Panc1 (cell line): ENCODE results near the gene FAM98B. TPM values are rescaled to one million over a fixed set of nuclear protein-coding genes. Genes with fewer than 3 reads are reported as not detected.

Source experiments
- ATAC-seq: fragments of 200-7000 bp; cut with Tn5 transposase; 2 replicates; pipeline ENCODE4 v1.9.1; 2020; ENCODE audit warnings: mild to moderate bottlenecking, moderate library complexity
- BruUV-seq: library from RNA; stranded (reverse); fragments of 400-500 nt; replicated peaks from 2 replicates; lab custom pipeline; 2021; lab: Mats Ljungman, UMichigan
- CTCF ChIA-PET: fragments of 300-600 bp; sonication (Branson Sonifier 250); formaldehyde crosslinking; loops from one replicate; lab custom pipeline; 2022; ENCODE audit warnings: antibody characterized with exemption; lab: Charles Lee
- POLR2A ChIA-PET: fragments of 300-600 bp; sonication (Branson Sonifier 250); formaldehyde crosslinking; loops from one replicate; lab custom pipeline; 2022; ENCODE audit warnings: antibody characterized with exemption; lab: Charles Lee
- DNase-seq: peaks from one replicate; pipeline ENCODE4 v3.0.0-alpha.2; 2010; ENCODE audit warnings: low read depth, low spot score
- H3K27ac ChIP-seq: 2 replicates; pipeline ENCODE4 v1.5.1; 2011; ENCODE audit warnings: mild to moderate bottlenecking, low read length, inconsistent platforms
- H3K27me3 ChIP-seq: fragments of 200-500 bp; sonication (Bioruptor generic); 2 replicates; pipeline ENCODE4 v1.6.0; 2014; ENCODE audit warnings: low read length, inconsistent platforms; ENCODE audit not compliant: control insufficient read depth, insufficient read depth
- H3K36me3 ChIP-seq: fragments of 200-500 bp; sonication (Bioruptor generic); 2 replicates; pipeline ENCODE4 v1.5.1; 2014; ENCODE audit warnings: inconsistent platforms, mild to moderate bottlenecking, low read length, moderate library complexity; ENCODE audit not compliant: control insufficient read depth, insufficient read depth
- H3K4me1 ChIP-seq: 2 replicates; pipeline ENCODE4 v1.5.1; 2011; ENCODE audit warnings: inconsistent platforms, mild to moderate bottlenecking, low read length, moderate library complexity; ENCODE audit not compliant: control insufficient read depth, insufficient read depth
- H3K4me3 ChIP-seq, 2 experiments: 2 replicates each; pipeline ENCODE4 v1.5.1; 2011 to 2012; ENCODE audit warnings: low read depth in 2 of 2, low read length in 2 of 2, mild to moderate bottlenecking in 2 of 2, inconsistent platforms in 1 of 2, moderate library complexity in 1 of 2
- H3K9me3 ChIP-seq: fragments of 200-500 bp; sonication (Bioruptor generic); 2 replicates; pipeline ENCODE4 v1.5.1; 2014; ENCODE audit warnings: low read depth, mild to moderate bottlenecking, inconsistent platforms, low read length, moderate library complexity; ENCODE audit not compliant: control insufficient read depth, insufficient read depth
- CTCF ChIP-seq: fragments of 450-650 bp; IDR thresholded peaks from 2 replicates; pipeline ENCODE4 v1.5.1; 2017; ENCODE audit warnings: mild to moderate bottlenecking
- POLR2AphosphoS5 ChIP-seq: IDR thresholded peaks from 2 replicates; pipeline ENCODE4 v1.6.1; 2012; ENCODE audit warnings: mild to moderate bottlenecking, low read depth, low read length, moderate library complexity
- REST ChIP-seq, 2 experiments: IDR thresholded peaks; 2 replicates each; pipeline ENCODE4 v1.6.1; 2011 to 2012; ENCODE audit warnings: low read depth in 2 of 2, control low read depth in 1 of 2, low read length in 1 of 2, mild to moderate bottlenecking in 1 of 2, moderate library complexity in 1 of 2; ENCODE audit not compliant: insufficient read depth in 1 of 2
- SIN3A ChIP-seq: IDR thresholded peaks from 2 replicates; pipeline ENCODE4 v1.6.1; 2012; ENCODE audit warnings: low read depth, mild to moderate bottlenecking, low read length, moderate library complexity, borderline replicate concordance; ENCODE audit not compliant: insufficient read depth
- TCF7L2 ChIP-seq: IDR thresholded peaks from 2 replicates; pipeline ENCODE4 v1.6.1; 2011; ENCODE audit warnings: mild to moderate bottlenecking, low read depth, low read length, inconsistent platforms
- in situ Hi-C: cut with HindIII; loops from 2 replicates; pipeline ENCODE4 v1.10.0; 2016; ENCODE audit warnings: low sequenced_read_pairs, low pct_unique_long_range_greater_than_20kb
- intact Hi-C: fragments of 100-400 bp; cut with micrococcal nuclease; formaldehyde crosslinking; loops from one replicate; pipeline ENCODE4 v1.10.0; 2022; ENCODE audit not compliant: unreplicated experiment
- total RNA-seq: library from RNA; stranded (reverse); gene quantifications from one replicate; pipeline ENCODE4 v1.2.1, GENCODE V29; 2021; ENCODE audit not compliant: unreplicated experiment

The FAM98B gene
- total RNA-seq, 1 experiment from 2014 or later = 32.5 TPM

- ATAC-seq (no peak), DNase-seq (no peak)
- CTCF ChIA-PET = no interaction called here
- Histone ChIP-seq H3K4me3 (no peak overlapping the region), H3K36me3 (no peaks in the 10 kb centered on the region), H3K4me1 (no peaks in the 10 kb centered on the region), H3K9me3 (no peaks in the 10 kb centered on the region), H3K27me3 (no peaks in the 10 kb centered on the region; the same call in 1 of the 2 replicates), H3K27ac (no peak overlapping the region)
- POLR2A ChIA-PET = no interaction called here
- in situ Hi-C loops = no loop called here
- intact Hi-C loops = no loop called here
- no peak for TF ChIP-seq REST (IDR thresholded peaks at IDR 0.05; ENCODE audit: insufficient read depth in 1 of 2, low read depth in 2 of 2, low read length in 1 of 2)
- no peak for TF ChIP-seq TCF7L2
- TF ChIP-seq CTCF = no peak
- BruUV-seq = no TSS peak
These were observed 77.6 kb downstream of the FAM98B start for GRCh38 chr15:38531509-38531908.

- no peak for TF ChIP-seq SIN3A
- TF ChIP-seq REST (IDR thresholded peaks at IDR 0.05; ENCODE audit: insufficient read depth in 1 of 2, low read depth in 2 of 2, low read length in 1 of 2) = no peak
- no peak for TF ChIP-seq CTCF
- no peak for TF ChIP-seq TCF7L2
- TF ChIP-seq POLR2AphosphoS5 = no peak
- Histone ChIP-seq H3K9me3 (no peaks in the 10 kb centered on the region), H3K4me1 (no peaks in the 10 kb centered on the region), H3K27me3 (no peaks in the 10 kb centered on the region; the same call in 1 of the 2 replicates), H3K27ac (no peak overlapping the region), H3K4me3 (no peak overlapping the region), H3K36me3 (no peaks in the 10 kb centered on the region)
- intact Hi-C loops = no loop called here
- no peak for DNase-seq
- POLR2A ChIA-PET = no interaction called here
- no TSS peak for BruUV-seq
- CTCF ChIA-PET = no interaction called here
- ATAC-seq = no peak
- in situ Hi-C loops = no loop called here
These were observed 78.8 kb downstream of the FAM98B start for GRCh38 chr15:38532728-38533127.
